ENCODE measurements around the gene ATP1A1. TPM values are rescaled to one million over a fixed set of nuclear protein-coding genes. Genes with fewer than 3 reads are reported as not detected.

Gene ATP1A1
- polyA plus RNA-seq, 3 donors: 32.3 to 135 (median 32.7) TPM

DNA sequence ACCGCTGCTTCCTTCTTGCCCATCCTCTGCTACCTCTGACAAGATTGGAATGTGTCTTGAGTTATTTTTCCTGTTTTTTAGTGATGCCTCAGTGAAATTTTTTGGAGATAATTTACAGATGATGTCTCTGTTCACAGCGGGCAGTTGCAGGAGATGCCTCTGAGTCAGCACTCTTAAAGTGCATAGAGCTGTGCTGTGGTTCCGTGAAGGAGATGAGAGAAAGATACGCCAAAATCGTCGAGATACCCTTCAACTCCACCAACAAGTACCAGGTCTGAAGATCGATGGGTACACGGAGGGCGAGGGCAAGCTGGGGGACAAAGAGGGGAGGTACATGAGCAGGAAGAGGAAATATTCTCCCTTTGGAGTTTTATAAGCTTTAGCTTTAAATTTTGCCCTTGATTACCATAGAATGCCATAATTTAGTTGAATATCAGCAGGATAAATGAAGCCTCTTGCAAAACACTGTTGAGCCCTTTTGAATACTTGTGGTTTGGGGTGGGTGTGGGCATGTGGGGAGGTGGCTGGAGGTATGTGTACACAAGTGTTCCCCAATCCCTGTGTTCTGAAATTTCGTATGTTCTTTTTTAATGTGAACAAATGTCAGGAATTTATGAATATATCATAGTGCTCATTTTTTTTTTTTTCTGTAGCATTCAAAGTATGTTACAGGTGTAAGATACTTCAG is 19.8 kb downstream of the ATP1A1 start:
- peaks cover 97 to 100% of the 10 kb centered on the region in 2 donors for H3K36me3 Mint-ChIP-seq
- peaks cover 98 to 100% of the 10 kb centered on the region in 2 donors for H3K36me3 ChIP-seq (replicated peaks in 1 of 2; ENCODE audit: control insufficient read depth in 1 of 2, insufficient read depth in 2 of 2, low read length in 2 of 2)
- no peaks in the 10 kb centered on the region for H3K4me1 ChIP-seq (ENCODE audit: control insufficient read depth in 1 of 2, insufficient read depth in 2 of 2, low read length in 2 of 2)
- intact Hi-C loops (cut with micrococcal nuclease): no loop called here
- H3K27me3 Mint-ChIP-seq (ENCODE audit: low read depth in 3 of 3): no peaks in the 10 kb centered on the region
- H3K27me3 ChIP-seq (ENCODE audit: control insufficient read depth in 2 of 2, insufficient read depth in 2 of 2, low read length in 2 of 2): no peaks in the 10 kb centered on the region
- DNase-seq: no peak
- no peak overlapping the region for H3K4me2 ChIP-seq (replicated peaks; ENCODE audit: extremely low read depth, low read length, poor library complexity, severe bottlenecking)
- no peak overlapping the region for H2AFZ ChIP-seq (ENCODE audit: insufficient read depth, low read depth, low read length, poor library complexity, severe bottlenecking)
- H3K9me3 ChIP-seq (replicated peaks in 1 of 2; ENCODE audit: control insufficient read depth in 1 of 2, insufficient read depth in 1 of 2, low read length in 2 of 2): no peaks in the 10 kb centered on the region
- H3K4me3 ChIP-seq (replicated peaks in 1 of 3; ENCODE audit: low read depth in 2 of 3, low read length in 3 of 3): no peak overlapping the region
- H3K4me1 Mint-ChIP-seq: no peaks in the 10 kb centered on the region
- TF ChIP-seq, protein P1, sequence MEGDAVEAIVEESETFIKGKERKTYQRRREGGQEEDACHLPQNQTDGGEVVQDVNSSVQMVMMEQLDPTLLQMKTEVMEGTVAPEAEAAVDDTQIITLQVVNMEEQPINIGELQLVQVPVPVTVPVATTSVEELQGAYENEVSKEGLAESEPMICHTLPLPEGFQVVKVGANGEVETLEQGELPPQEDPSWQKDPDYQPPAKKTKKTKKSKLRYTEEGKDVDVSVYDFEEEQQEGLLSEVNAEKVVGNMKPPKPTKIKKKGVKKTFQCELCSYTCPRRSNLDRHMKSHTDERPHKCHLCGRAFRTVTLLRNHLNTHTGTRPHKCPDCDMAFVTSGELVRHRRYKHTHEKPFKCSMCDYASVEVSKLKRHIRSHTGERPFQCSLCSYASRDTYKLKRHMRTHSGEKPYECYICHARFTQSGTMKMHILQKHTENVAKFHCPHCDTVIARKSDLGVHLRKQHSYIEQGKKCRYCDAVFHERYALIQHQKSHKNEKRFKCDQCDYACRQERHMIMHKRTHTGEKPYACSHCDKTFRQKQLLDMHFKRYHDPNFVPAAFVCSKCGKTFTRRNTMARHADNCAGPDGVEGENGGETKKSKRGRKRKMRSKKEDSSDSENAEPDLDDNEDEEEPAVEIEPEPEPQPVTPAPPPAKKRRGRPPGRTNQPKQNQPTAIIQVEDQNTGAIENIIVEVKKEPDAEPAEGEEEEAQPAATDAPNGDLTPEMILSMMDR (IDR thresholded peaks at IDR 0.05): no peak
- peak overlapping the region in 1 of 2 donors; percentile 34 for H3K27ac ChIP-seq (ENCODE audit: low read depth in 1 of 2, low read length in 2 of 2)
- peaks cover 16% of the 10 kb centered on the region for H4K20me1 ChIP-seq (ENCODE audit: insufficient read depth, low read length)
- H3K27ac Mint-ChIP-seq: peak overlapping the region in 3 of 7 donors; percentile 9 to 63 (median 26)
- H3K9ac ChIP-seq (ENCODE audit: insufficient read depth, low read length, poor library complexity, severe bottlenecking): no peak overlapping the region
- no CpG with 5 or more reads among the region's 10 CpGs for WGBS (ENCODE audit: insufficient coverage)
- H3K4me3 Mint-ChIP-seq: no peak overlapping the region
- no peaks in the 10 kb centered on the region for H3K9me3 Mint-ChIP-seq
- no peaks in the 10 kb centered on the region for H3K79me2 ChIP-seq (ENCODE audit: insufficient read depth, low read length)

- Histone ChIP-seq H2AFZ (ENCODE audit: insufficient read depth, low read depth, low read length, poor library complexity, severe bottlenecking) (no peak overlapping the region), H3K4me2 (replicated peaks; ENCODE audit: extremely low read depth, low read length, poor library complexity, severe bottlenecking) (no peak overlapping the region), H3K9ac (ENCODE audit: insufficient read depth, low read length, poor library complexity, severe bottlenecking) (no peak overlapping the region), H3K36me3 (replicated peaks in 1 of 2; ENCODE audit: control insufficient read depth in 1 of 2, insufficient read depth in 2 of 2, low read length in 2 of 2) (peaks cover 98 to 100% of the 10 kb centered on the region in 2 donors), H3K27me3 (ENCODE audit: control insufficient read depth in 2 of 2, insufficient read depth in 2 of 2, low read length in 2 of 2) (no peaks in the 10 kb centered on the region), H3K9me3 (replicated peaks in 1 of 2; ENCODE audit: control insufficient read depth in 1 of 2, insufficient read depth in 1 of 2, low read length in 2 of 2) (no peaks in the 10 kb centered on the region), H4K20me1 (ENCODE audit: insufficient read depth, low read length) (peaks cover 19% of the 10 kb centered on the region), H3K4me3 (replicated peaks in 1 of 3; ENCODE audit: low read depth in 2 of 3, low read length in 3 of 3) (no peak overlapping the region), H3K27ac (ENCODE audit: low read depth in 1 of 2, low read length in 2 of 2) (no peak overlapping the region), H3K4me1 (ENCODE audit: control insufficient read depth in 1 of 2, insufficient read depth in 2 of 2, low read length in 2 of 2) (no peaks in the 10 kb centered on the region), H3K79me2 (ENCODE audit: insufficient read depth, low read length) (no peaks in the 10 kb centered on the region)
- Mint-ChIP-seq H3K27ac (no peak overlapping the region), H3K36me3 (peaks cover 97 to 100% of the 10 kb centered on the region in 2 donors), H3K9me3 (no peaks in the 10 kb centered on the region), H3K27me3 (ENCODE audit: low read depth in 3 of 3) (no peaks in the 10 kb centered on the region), H3K4me1 (no peaks in the 10 kb centered on the region), H3K4me3 (no peak overlapping the region)
- intact Hi-C loops (cut with micrococcal nuclease): no loop called here
- DNase-seq: no peak
- 100% methylated on average over 2 of the region's 2 CpGs for WGBS (ENCODE audit: insufficient coverage)
- TF ChIP-seq, protein P1 (IDR thresholded peaks at IDR 0.05): no peak
Measured at GRCh38 chr1:116393792-116394191, 20.7 kb downstream of the ATP1A1 start.

All from CD14-positive monocyte (primary cell).